Mucosa of descending colon (tissue), 3 donors: ENCODE results near the gene CDKN2AIP. TPM values are rescaled to one million over a fixed set of nuclear protein-coding genes. Genes with fewer than 3 reads are reported as not detected.
A peak's percentile ranks its signal among the peaks of the same experiment; 100 is the strongest.
"Not testable (repeated sequence)": the region's sequence is repeated elsewhere in the genome, so short reads cannot be mapped to it uniquely, and the experiment has no call there.

ENCODE experiments used
- ATAC-seq: fragments of 200-7000 bp; cut with Tn5 transposase; one replicate; pipeline ENCODE4 v1.9.1; 2020; ENCODE audit warnings: mild to moderate bottlenecking, moderate library complexity
- DNase-seq, 3 donors: peaks; one replicate each; pipeline ENCODE4 v3.0.0-alpha.2; 2020
- H3K36me3 ChIP-seq: fragments of 200-600 bp; one replicate; pipeline ENCODE4 v1.8.0; 2021; ENCODE audit warnings: low read depth, mild to moderate bottlenecking
- H3K4me1 ChIP-seq: fragments of 200-600 bp; one replicate; pipeline ENCODE4 v1.8.0; 2021; ENCODE audit warnings: low read depth, mild to moderate bottlenecking
- H3K4me3 ChIP-seq: fragments of 200-600 bp; one replicate; pipeline ENCODE4 v1.8.0; 2021; ENCODE audit warnings: mild to moderate bottlenecking
- H3K9me3 ChIP-seq: fragments of 200-600 bp; one replicate; pipeline ENCODE4 v1.8.0; 2021; ENCODE audit warnings: mild to moderate bottlenecking
- CTCF ChIP-seq: fragments of 200-600 bp; IDR thresholded peaks from one replicate; pipeline ENCODE4 v1.8.0; 2022; ENCODE audit warnings: antibody characterized with exemption, mild to moderate bottlenecking
- intact Hi-C, 2 donors: fragments of 100-400 bp; cut with DNase I in 1 of 2; cut with micrococcal nuclease in 1 of 2; formaldehyde crosslinking; loops; one replicate each; pipeline versions ENCODE4 v1.11.0 to v1.11.1; 2022; cut with DNase I, micrococcal nuclease
- total RNA-seq, 3 donors: library from RNA; stranded (reverse); fragmentation: NEBNext Ultra II Directional in 2 of 3; extraction: Animal tissue kit (Norgen Biotek cat#: 25700) in 2 of 3; gene quantifications; one replicate each; pipeline versions ENCODE4 v1.2.1 to v1.2.4, GENCODE V29; 2021 to 2023
- donor health status: DM: no; HTN: no; CAD: no; lungs with moderate emphysema.
- donor health status: DM: no; HTN: no; CAD: no.
- donor health status: DM: no; HTN: yes; CAD: no.

Gene CDKN2AIP
- total RNA-seq, 3 donors from 2014 or later, result 16.2 to 20.4 (median 18.9) TPM

DNA sequence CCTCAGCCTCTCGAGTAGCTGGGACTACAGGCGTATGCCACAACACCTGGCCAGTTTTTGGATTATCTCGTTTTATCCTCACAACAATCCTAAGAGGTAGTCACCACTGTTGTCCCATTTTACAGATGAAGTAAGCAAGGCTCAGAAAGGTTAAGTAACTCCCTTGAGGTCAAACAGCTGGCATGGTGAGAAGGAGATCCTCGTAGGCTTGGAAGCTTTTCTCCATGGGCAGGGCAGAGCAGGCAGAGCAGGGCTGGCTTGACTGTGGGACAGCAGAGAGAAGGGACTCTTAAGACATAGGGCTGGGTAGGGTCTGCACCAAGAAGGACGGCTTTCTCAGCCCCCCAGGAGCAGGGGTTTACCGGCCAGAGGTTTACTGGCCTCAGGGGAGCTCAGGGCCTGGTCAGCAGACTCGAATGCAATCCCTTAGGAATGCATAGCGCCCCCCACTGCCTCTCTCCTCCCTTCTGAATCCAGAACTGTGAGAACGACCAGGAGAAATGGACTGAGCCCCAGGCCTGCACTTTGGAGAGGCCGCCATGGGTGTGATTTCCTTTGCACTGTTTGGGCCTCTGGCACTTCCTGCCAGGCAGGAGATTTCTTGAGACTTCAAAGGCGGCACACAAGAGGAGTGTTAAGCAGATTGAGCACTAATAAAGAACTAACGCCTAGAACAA is 14.0 kb upstream of the CDKN2AIP start:
- peaks cover 6% of the 10 kb centered on the region for H3K4me1 ChIP-seq
- H3K36me3 ChIP-seq, result no peaks in the 10 kb centered on the region
- DNase-seq (peak in 2 of 3 donors; percentile 41 to 46), ATAC-seq (peak; percentile 77)
- H3K9me3 ChIP-seq, result no peaks in the 10 kb centered on the region
- no peak for TF ChIP-seq CTCF
- intact Hi-C loops, result no loop called here
- H3K4me3 ChIP-seq, result no peak overlapping the region

GRCh38 chr4:183430994-183431347 is 13.5 kb upstream of the CDKN2AIP start:
- peaks cover 6% of the 10 kb centered on the region for H3K4me1 ChIP-seq
- ATAC-seq, result no peak

DNA sequence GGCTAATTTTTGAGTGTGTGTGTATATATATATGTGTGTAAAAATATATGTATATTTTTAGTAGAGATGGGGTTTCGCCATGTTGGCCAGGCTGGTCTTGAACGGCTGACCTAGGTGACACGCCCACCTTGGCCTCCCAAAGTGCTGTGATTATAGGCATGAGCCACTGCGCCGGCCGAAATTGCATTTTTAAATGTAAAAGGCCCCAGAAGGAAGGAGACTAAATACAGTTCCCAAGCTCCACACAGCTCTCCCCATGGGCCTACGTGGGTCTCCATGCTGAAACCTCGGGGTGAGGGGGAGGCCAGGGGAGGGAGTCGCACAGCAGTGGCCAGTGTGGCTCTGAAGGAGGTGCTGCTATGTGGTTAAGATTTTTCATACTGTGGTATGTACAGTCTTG is 12.8 kb upstream of the CDKN2AIP start:
- DNase-seq, result no peak
- no peak for ATAC-seq
- no peak for TF ChIP-seq CTCF

More at GRCh38 chr4:183430994-183431347, 13.5 kb upstream of the CDKN2AIP start:
- intact Hi-C loops, result no loop called here
- no peaks in the 10 kb centered on the region for H3K9me3 ChIP-seq
- H3K36me3 ChIP-seq, result no peaks in the 10 kb centered on the region
- H3K4me3 ChIP-seq, result no peak overlapping the region
- no peak for DNase-seq
- no peak for TF ChIP-seq CTCF

DNA sequence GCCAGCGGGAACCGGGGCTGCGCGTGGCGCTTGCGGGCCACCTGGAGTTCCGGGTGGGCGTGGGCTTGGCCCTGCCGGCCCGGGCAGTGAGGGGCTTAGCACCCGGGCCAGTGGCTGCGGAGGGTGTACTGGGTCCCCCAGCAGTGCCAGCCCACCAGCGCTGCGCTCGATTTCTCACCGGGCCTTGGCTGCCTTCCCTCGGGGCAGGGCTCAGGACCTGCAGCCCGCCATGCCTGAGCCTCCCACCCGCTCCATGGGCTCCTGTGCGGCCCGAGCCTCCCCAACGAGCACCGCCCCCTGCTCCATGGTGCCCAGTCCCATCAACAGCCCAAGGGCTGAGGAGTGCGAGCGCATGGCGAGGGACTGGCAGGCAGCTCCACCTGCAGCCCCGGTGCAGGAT is 11.3 kb upstream of the CDKN2AIP start:
- H3K4me3 ChIP-seq, H3K9me3 ChIP-seq, H3K4me1 ChIP-seq, ATAC-seq, intact Hi-C loops, H3K36me3 ChIP-seq, DNase-seq: not testable (repeated sequence)

More for the DNA sequence above, 12.8 kb upstream of the CDKN2AIP start:
- H3K9me3 ChIP-seq, result no peaks in the 10 kb centered on the region
- H3K4me3 ChIP-seq, result no peak overlapping the region
- intact Hi-C loops, result no loop called here
- H3K4me1 ChIP-seq, result peaks cover 6% of the 10 kb centered on the region
- H3K36me3 ChIP-seq, result no peaks in the 10 kb centered on the region

DNA sequence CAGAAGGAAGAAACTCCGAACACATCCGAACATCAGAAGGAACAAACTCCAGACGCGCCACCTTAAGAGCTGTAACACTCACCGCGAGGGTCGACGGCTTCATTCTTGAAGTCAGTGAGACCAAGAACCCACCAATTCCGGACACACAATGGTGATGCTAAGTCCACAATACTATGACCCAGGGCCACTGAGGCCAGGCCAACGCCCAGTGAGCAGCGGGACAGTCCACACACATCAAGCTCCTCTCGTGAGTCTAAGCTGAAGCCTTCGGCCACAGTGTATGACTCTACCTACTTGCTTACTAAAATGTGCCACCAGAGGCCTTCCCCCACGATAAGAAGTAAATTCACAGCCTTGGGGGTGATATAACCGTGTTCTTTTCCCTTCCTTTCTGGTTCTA is 10.2 kb upstream of the CDKN2AIP start:
- ATAC-seq (no peak), DNase-seq (peak in 1 of 3 donors; percentile 26)
- intact Hi-C loops, result no loop called here
- H3K4me3 ChIP-seq, result no peak overlapping the region
- H3K4me1 ChIP-seq, result peaks cover 6% of the 10 kb centered on the region
- no peak for TF ChIP-seq CTCF
- H3K9me3 ChIP-seq, result no peaks in the 10 kb centered on the region
- no peaks in the 10 kb centered on the region for H3K36me3 ChIP-seq

DNA sequence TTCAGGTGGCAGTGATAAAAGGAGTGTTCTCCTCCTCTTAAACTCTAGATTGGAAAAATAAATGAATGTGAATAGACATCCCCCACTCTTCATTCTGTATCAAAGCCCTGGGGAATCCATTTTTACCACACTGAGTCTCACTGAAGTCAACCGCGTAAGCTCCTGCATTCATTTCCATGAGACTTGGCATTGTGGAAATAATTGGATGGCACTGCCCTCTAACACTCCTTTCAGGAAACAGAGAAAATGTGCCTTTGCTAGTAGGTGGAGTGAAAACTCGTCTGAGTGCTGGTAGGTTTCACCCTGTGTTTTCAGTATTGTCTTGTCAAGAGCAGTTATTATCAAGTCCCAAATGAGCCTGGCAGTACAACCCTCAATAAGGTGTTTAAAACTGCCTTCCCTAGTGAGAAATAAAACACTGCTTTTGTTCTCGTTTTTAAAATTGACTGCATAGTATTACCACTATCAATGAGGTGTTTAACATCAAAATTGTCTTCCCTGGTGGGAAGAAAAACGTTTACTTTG is 9.7 kb upstream of the CDKN2AIP start:
- no peak for TF ChIP-seq CTCF
- DNase-seq (no peak), ATAC-seq (peak; percentile 27)
- Histone ChIP-seq H3K4me1 (peaks cover 6% of the 10 kb centered on the region), H3K36me3 (no peaks in the 10 kb centered on the region), H3K4me3 (no peak overlapping the region), H3K9me3 (no peaks in the 10 kb centered on the region)
- intact Hi-C loops, result no loop called here
